Astrocyte of the spinal cord (primary cell): ENCODE data around the gene DNAAF5.

Experiments
- DNase-seq: peaks from one replicate; pipeline ENCODE4 v3.0.0; 2011; ENCODE audit warnings: low read depth, low spot score
- H3K4me3 ChIP-seq: 2 replicates; pipeline ENCODE4 v1.5.1; 2011; ENCODE audit warnings: low read depth, mild to moderate bottlenecking, low read length, moderate library complexity
- in situ Hi-C: cut with HindIII; loops from 2 replicates; pipeline ENCODE4 v1.10.0; 2017; ENCODE audit warnings: low sequenced_read_pairs
- TF ChIP-seq, protein P1 (sequence below): IDR thresholded peaks from 2 replicates; pipeline ENCODE4 v1.5.1; 2012; ENCODE audit warnings: low read depth, mild to moderate bottlenecking, low read length, inconsistent platforms

The DNAAF5 gene

DNA sequence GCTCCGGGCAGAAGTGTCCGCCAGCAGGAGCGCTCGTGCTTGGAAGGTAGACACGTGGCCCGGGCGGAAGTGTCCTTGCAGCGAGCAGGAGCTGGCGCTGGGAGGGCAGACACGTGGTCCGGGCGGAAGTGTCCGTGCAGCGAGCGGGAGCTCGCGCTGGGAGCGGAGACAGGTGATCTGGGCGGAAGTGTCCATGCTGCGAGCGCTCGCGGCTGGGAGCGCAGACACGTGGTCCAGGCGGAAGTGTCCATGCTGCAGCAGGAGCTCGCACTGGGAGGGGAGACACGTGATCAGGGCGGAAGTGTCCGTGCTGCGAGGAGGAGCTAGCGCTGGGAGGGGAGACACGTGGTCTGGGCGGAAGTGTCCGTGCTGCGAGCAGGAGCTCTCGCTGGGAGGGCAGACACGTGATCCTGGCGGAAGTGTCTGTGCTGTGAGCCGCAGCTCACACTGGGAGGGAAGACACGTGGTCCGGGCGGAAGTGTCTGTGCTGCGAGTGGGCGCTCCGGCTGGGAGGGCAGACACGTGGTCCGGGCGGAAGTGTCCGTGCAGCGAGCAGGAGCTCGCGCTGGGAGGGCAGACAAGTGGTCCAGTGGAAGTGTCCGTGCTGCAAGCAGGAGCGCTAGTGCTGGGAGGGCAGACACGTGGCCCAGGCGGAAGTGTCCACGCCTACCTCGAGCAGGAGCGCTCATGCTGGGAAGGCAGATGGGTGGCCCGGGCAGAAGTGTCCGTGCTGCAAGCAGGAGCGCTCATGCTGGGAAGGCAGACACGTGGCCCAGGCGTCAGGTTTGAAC is 41.6 kb downstream of the DNAAF5 start:
- in situ Hi-C loops, result no loop called here
- TF ChIP-seq, protein P1, sequence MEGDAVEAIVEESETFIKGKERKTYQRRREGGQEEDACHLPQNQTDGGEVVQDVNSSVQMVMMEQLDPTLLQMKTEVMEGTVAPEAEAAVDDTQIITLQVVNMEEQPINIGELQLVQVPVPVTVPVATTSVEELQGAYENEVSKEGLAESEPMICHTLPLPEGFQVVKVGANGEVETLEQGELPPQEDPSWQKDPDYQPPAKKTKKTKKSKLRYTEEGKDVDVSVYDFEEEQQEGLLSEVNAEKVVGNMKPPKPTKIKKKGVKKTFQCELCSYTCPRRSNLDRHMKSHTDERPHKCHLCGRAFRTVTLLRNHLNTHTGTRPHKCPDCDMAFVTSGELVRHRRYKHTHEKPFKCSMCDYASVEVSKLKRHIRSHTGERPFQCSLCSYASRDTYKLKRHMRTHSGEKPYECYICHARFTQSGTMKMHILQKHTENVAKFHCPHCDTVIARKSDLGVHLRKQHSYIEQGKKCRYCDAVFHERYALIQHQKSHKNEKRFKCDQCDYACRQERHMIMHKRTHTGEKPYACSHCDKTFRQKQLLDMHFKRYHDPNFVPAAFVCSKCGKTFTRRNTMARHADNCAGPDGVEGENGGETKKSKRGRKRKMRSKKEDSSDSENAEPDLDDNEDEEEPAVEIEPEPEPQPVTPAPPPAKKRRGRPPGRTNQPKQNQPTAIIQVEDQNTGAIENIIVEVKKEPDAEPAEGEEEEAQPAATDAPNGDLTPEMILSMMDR, result no peak
- DNase-seq, result peak; percentile 94
- H3K4me3 ChIP-seq, result peak overlapping the region; percentile 3

DNA sequence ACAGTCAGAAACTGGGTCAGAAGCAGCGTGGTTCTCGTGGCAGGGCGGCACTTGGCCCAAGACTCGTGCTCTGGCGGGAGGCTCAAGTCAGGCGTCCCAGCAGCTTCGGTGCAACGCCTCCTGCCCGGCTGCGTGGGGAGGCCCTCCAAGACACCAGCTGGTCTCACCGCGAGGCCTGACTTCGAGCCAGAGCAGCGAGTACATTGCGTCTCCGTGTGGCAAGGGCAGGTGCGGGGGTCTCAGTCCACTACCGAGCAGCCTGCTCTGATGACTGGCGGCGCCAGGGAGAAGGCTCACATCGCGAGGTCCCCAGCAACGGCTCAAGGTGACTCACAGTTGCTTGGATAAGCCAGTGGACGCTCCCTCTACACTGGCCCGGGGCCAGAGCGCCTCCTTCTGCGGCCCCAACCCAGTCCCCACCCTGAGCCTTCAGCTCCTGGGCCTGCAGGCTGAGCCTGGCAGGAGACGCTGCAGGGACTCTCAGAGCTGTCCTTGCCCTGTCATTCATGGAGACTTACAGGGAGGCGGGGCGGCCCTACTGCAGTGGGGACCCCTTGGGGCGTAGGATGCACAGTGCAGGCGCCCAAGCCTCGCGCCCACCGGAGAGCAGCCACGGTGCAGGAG is 42.5 kb downstream of the DNAAF5 start:
- TF ChIP-seq, protein P1, result no peak
- in situ Hi-C loops, result no loop called here
- no peak overlapping the region for H3K4me3 ChIP-seq
- peak; percentile 38 for DNase-seq

DNA sequence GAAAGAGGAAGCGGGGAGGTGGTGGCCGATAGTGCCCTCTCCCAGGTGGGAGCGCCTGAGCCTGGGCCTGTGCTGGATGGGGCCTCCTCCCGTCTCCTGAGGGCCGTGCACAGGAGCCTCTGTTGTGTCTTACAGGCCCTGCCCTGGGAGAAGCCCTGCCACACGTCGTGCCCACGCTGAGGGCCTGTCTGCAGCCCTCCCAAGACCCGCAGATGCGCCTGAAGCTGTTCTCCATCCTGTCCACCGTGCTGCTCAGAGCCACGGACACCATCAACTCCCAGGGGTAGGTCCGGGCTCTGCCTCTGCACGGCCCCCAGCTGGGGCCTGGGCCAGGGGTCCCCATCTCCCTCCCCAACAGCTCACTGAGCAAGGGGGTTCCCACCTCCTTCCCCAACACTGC is 43.8 kb downstream of the DNAAF5 start:
- in situ Hi-C loops, result no loop called here
- no peak overlapping the region for H3K4me3 ChIP-seq

DNA sequence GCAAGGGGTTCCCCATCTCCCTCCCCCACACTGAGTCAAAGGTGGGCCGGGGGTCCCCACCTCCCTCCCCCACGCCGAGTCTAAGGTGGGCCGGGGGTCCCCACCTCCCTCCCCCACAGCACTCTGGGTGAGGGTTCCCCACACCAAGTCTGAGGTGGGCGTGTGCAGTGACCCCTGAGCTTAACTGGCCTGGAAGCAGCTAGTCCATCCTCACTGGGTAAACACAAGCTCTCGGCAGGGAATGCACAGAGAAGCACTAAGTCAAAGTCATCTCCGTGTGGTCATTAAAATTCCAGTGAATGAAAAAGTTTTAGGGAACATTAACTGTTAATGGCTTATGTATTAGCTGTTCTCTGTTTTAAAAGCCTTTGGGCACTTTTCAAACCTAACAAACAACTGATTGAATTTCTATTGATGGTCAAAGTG is 44.3 kb downstream of the DNAAF5 start:
- H3K4me3 ChIP-seq, result no peak overlapping the region
- DNase-seq, result peak; percentile 49
- TF ChIP-seq, protein P1, result no peak
- in situ Hi-C loops, result no loop called here

More for the DNA sequence above, 43.8 kb downstream of the DNAAF5 start:
- TF ChIP-seq, protein P1, result no peak
- no peak for DNase-seq

DNA sequence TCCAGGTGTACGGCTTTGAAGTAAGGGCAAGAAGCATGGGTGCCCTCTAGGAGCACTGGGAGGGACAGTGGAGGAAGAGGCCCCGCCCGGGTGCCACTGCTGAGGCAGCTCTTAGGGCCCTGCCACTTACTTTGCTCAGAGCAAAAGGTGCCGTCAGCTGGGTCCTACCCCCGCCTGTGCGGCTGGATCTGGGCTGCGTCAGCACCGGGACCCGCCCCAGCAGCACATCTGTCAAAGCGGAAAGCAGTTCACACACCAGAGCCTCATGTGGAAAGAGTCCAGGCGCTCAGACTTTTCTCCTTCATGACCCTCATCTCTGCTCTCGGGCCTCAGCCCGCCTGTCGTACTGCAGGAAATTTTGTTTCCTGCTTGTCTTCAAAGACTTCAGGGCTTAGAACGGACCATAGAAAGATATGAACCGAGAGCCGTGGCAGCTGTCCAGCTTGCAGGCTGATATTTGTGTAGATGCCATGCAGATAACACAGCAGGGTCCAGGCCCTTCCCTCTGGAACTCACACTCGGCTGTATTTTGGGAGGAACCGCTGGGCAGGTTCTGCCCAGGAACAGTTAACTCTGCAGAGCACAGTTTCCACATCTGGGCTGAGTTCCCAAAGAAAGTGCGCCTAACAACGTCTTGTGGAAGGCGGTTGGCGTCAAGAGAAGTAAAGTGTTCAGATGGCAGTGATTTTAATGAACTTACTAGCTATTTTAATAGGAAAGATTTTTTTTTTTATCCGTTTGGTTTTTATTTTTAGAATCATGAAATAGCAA is 44.9 kb downstream of the DNAAF5 start:
- DNase-seq, result peak; percentile 69
- TF ChIP-seq, protein P1, result no peak
- in situ Hi-C loops, result no loop called here
- no peak overlapping the region for H3K4me3 ChIP-seq

DNA sequence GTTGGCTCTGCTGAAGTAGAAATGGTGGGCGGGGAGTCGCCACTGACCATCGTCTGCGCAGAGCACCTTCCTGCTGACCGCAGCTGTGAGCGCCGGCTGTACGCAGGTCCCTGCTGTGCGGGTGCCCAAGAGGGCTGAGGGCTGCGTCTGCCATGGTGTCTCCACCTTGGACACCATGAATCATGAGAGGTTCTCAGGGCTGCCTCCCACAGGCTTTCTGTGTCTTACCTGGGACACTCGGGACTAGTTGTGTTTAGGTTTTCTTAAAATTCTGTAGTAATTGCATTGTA is 45.5 kb downstream of the DNAAF5 start:
- DNase-seq, result no peak
- H3K4me3 ChIP-seq, result no peak overlapping the region
- TF ChIP-seq, protein P1, result no peak
- in situ Hi-C loops, result no loop called here
